Measurements from ENCODE around the gene KCNK10.

The KCNK10 gene

DNA sequence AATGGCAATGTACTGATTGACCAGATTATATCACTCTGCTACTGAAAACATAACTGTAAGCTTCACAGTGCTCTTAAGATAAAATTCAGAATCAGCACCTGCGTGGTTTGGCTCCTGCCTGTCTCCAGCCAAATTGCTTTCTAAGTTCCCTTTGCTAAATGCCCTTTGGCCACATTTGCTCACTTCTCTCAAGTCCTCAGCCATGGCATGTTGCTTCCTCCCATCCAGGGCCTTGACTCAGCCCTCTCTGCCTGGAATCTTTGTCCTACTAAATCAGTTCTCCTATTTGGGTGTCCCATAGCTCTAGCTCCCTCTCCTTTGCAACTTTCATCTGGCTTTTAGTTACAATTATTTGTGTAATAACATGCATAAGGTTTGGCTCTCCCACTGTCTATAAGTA, 71.4 kb downstream of the KCNK10 start:
- Histone ChIP-seq H3K27me3 (peaks cover 0 to 2% of the 10 kb centered on the region in 2 donors), H3K4me1 (no peaks in the 10 kb centered on the region), H3K4me3 (no peak overlapping the region), H3K9me3 (no peaks in the 10 kb centered on the region), H3K27ac (no peak overlapping the region), H3K36me3 (no peaks in the 10 kb centered on the region)
- intact Hi-C loops (cut with DNase I; ENCODE audit: low total_unique reads) = no loop called here
- DNase-seq = no peak
- no peak for TF ChIP-seq CTCF (IDR thresholded peaks at IDR 0.05)

GRCh38 chr14:88249266-88249665, 73.8 kb downstream of the KCNK10 start:
- peaks cover 0 to 2% of the 10 kb centered on the region in 2 donors for H3K27me3 ChIP-seq
- H3K9me3 ChIP-seq = no peaks in the 10 kb centered on the region
- no peak overlapping the region for H3K27ac ChIP-seq
- no peak for DNase-seq
- no peak overlapping the region for H3K4me3 ChIP-seq
- intact Hi-C loops (cut with DNase I; ENCODE audit: low total_unique reads) = no loop called here
- no peaks in the 10 kb centered on the region for H3K36me3 ChIP-seq
- no peak for TF ChIP-seq CTCF (IDR thresholded peaks at IDR 0.05)
- no peaks in the 10 kb centered on the region for H3K4me1 ChIP-seq

DNA sequence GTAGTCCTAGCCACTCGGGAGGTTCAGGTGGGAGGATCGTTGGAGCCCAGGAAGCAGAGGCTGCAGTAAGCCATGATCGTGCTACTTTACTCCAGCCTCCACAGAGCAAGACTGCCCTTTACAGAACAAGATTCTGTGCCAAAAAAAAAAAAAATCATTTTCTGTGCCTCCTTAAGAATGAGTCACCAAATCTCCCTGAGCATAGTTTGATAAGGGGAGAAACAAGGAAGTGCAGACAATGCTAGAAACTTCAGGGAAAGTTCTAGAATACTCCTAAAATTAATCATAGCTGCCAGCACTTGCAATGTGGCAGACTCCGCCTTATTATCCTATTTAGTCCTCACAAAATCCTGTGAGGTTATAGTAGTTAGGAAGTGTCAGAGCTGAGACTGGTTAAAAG, 74.5 kb downstream of the KCNK10 start:
- TF ChIP-seq CTCF (IDR thresholded peaks at IDR 0.05) = no peak
- Histone ChIP-seq H3K36me3 (no peaks in the 10 kb centered on the region), H3K27ac (no peak overlapping the region), H3K27me3 (peaks cover 0 to under 1% of the 10 kb centered on the region in 2 donors), H3K4me3 (no peak overlapping the region), H3K9me3 (no peaks in the 10 kb centered on the region), H3K4me1 (no peaks in the 10 kb centered on the region)
- no peak for DNase-seq
- intact Hi-C loops (cut with DNase I; ENCODE audit: low total_unique reads) = no loop called here

DNA sequence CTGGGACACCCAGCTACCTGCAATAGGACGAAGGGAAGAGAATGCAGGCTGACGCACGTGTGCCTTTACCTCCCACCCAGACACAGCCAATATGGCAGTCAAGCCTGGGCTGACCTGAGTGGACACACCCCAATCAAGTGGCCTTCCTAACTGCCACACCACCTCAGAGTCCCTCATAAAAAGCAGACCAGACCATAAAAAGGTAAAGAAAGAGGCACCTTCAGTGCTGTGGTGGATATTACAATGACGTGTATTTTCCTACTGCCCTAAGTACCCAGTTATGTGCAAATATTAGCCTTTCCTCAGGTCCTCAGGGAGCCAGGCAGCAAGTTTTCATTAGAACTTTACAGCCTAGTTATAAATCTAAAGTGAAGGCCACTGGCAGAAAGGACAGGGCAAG, 75.8 kb downstream of the KCNK10 start:
- H3K4me1 ChIP-seq = no peaks in the 10 kb centered on the region
- TF ChIP-seq CTCF (IDR thresholded peaks at IDR 0.05) = no peak
- no peaks in the 10 kb centered on the region for H3K36me3 ChIP-seq
- no peak for DNase-seq
- H3K9me3 ChIP-seq = no peaks in the 10 kb centered on the region
- no peaks in the 10 kb centered on the region for H3K27me3 ChIP-seq
- H3K27ac ChIP-seq = no peak overlapping the region
- H3K4me3 ChIP-seq = no peak overlapping the region
- intact Hi-C loops (cut with DNase I; ENCODE audit: low total_unique reads) = no loop called here

GRCh38 chr14:88245321-88245720, 77.7 kb downstream of the KCNK10 start:
- Histone ChIP-seq H3K4me1 (no peaks in the 10 kb centered on the region), H3K9me3 (no peaks in the 10 kb centered on the region), H3K36me3 (no peaks in the 10 kb centered on the region), H3K27me3 (no peaks in the 10 kb centered on the region), H3K4me3 (no peak overlapping the region), H3K27ac (no peak overlapping the region)
- intact Hi-C loops (cut with DNase I; ENCODE audit: low total_unique reads) = no loop called here
- TF ChIP-seq CTCF (IDR thresholded peaks at IDR 0.05) = no peak
- no peak for DNase-seq

- H3K27me3 ChIP-seq = no peaks in the 10 kb centered on the region
- H3K9me3 ChIP-seq = no peaks in the 10 kb centered on the region
- no peak for TF ChIP-seq CTCF (IDR thresholded peaks at IDR 0.05)
- no peak overlapping the region for H3K4me3 ChIP-seq
- intact Hi-C loops (cut with DNase I; ENCODE audit: low total_unique reads) = no loop called here
- no peaks in the 10 kb centered on the region for H3K4me1 ChIP-seq
- no peaks in the 10 kb centered on the region for H3K36me3 ChIP-seq
- H3K27ac ChIP-seq = no peak overlapping the region
- DNase-seq = no peak
Measured at GRCh38 chr14:88243946-88244345, 79.1 kb downstream of the KCNK10 start.

Data from tibial artery (tissue), 4 donors.